Nephron progenitor cell (in vitro differentiated cells): Measurements from ENCODE around the gene RAP1GDS1.
"Not testable (repeated sequence)": the region's sequence is repeated elsewhere in the genome, so short reads cannot be mapped to it uniquely, and the experiment has no call there.

Source experiments
- DNase-seq: peaks from one replicate; pipeline ENCODE4 v3.0.0; 2021
- H3K27ac Mint-ChIP-seq: 2 replicates; pipeline ENCODE4 v1.8.0; 2021; ENCODE audit warnings: mild to moderate bottlenecking, moderate library complexity, mixed read lengths
- H3K27me3 Mint-ChIP-seq: 2 replicates; pipeline ENCODE4 v1.8.0; 2021; ENCODE audit warnings: mild to moderate bottlenecking, low read depth, mixed read lengths; ENCODE audit not compliant: poor library complexity
- H3K36me3 Mint-ChIP-seq: 2 replicates; pipeline ENCODE4 v1.8.0; 2021; ENCODE audit warnings: low read depth, mixed read lengths
- H3K4me1 Mint-ChIP-seq: 2 replicates; pipeline ENCODE4 v1.8.0; 2021; ENCODE audit warnings: mixed read lengths
- H3K4me3 Mint-ChIP-seq: 2 replicates; pipeline ENCODE4 v1.8.0; 2021; ENCODE audit warnings: mild to moderate bottlenecking, moderate library complexity, mixed read lengths
- H3K9me3 Mint-ChIP-seq: 2 replicates; pipeline ENCODE4 v1.8.0; 2021; ENCODE audit warnings: mild to moderate bottlenecking, moderate library complexity, mixed read lengths
- TF ChIP-seq, protein P1 (sequence below): fragments of 200-600 bp; sonication (generic); IDR thresholded peaks from 2 replicates; pipeline ENCODE4 v1.5.0; 2021; ENCODE audit warnings: antibody characterized with exemption

Gene RAP1GDS1

DNA sequence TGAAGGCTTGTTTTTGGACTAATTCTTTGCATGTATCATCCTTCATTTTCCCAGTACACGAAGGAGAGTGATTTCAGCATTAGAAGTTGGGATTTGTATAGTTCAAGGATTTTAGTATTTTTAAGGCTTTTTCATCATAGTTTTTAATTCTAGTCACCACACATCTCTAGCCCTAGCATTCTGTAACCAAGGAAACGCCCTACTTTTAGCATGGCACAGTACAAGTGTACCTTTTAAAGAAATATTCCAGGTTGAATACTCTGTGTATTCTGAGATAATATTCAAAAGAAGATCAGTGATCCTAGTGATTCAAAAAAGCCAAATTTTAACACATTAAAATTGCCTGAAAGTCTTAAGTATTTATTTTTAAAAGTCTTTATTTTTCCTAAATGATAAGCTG lies 150.5 kb downstream of the RAP1GDS1 start:
- TF ChIP-seq, protein P1, sequence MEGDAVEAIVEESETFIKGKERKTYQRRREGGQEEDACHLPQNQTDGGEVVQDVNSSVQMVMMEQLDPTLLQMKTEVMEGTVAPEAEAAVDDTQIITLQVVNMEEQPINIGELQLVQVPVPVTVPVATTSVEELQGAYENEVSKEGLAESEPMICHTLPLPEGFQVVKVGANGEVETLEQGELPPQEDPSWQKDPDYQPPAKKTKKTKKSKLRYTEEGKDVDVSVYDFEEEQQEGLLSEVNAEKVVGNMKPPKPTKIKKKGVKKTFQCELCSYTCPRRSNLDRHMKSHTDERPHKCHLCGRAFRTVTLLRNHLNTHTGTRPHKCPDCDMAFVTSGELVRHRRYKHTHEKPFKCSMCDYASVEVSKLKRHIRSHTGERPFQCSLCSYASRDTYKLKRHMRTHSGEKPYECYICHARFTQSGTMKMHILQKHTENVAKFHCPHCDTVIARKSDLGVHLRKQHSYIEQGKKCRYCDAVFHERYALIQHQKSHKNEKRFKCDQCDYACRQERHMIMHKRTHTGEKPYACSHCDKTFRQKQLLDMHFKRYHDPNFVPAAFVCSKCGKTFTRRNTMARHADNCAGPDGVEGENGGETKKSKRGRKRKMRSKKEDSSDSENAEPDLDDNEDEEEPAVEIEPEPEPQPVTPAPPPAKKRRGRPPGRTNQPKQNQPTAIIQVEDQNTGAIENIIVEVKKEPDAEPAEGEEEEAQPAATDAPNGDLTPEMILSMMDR = no peak
- H3K27ac Mint-ChIP-seq = no peak overlapping the region
- DNase-seq = no peak

DNA sequence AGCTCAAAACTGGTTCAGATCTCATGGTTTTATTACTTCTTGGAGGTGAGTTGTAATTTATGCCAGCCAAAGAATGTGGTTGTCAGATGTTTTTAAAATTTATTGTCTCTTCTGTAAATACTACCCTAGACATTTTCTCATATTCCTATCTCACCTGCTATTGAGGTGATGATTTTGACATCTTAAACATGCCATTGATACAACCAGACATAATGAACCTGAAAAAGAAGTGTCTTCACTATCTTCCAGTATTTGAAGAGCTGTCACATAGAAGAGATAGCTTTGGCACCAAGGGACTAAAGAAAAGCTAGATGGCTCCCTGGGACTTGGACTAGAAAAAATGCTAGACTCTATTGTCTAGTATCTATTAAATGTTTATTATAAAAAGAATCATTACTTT lies 155.7 kb downstream of the RAP1GDS1 start:
- Mint-ChIP-seq H3K27me3 (no peaks in the 10 kb centered on the region), H3K27ac (no peak overlapping the region), H3K36me3 (peaks cover 54% of the 10 kb centered on the region), H3K9me3 (peaks cover 15% of the 10 kb centered on the region), H3K4me3 (no peak overlapping the region), H3K4me1 (peaks cover 10% of the 10 kb centered on the region)
- no peak for DNase-seq
- TF ChIP-seq, protein P1 = no peak

More for the DNA sequence above, 150.5 kb downstream of the RAP1GDS1 start:
- Mint-ChIP-seq H3K4me3 (no peak overlapping the region), H3K4me1 (no peaks in the 10 kb centered on the region), H3K9me3 (peaks cover 19% of the 10 kb centered on the region), H3K36me3 (peaks cover 32% of the 10 kb centered on the region), H3K27me3 (no peaks in the 10 kb centered on the region)

DNA sequence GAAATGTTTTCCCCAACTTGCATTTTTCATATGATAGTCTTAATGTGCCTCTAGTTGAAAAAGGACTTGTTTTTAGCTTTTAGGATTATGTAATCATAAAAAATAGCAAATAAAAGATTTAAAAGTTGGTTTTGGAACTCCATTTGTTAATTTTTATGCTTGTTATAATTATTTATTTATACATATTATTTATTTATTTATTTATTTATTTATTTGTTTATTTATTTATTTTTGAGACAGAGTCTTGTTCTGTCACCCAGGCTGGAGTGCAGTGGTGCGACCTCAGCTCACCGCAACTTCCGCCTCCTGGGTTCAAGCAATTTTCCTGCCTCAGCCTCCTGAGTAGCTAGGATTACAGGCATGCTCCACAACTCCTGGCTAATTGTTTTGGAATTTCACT lies 159.0 kb downstream of the RAP1GDS1 start:
- H3K4me3 Mint-ChIP-seq, H3K27me3 Mint-ChIP-seq, H3K27ac Mint-ChIP-seq, DNase-seq: not testable (repeated sequence)
- peaks cover 24% of the 10 kb centered on the region for H3K9me3 Mint-ChIP-seq
- peaks cover 10% of the 10 kb centered on the region for H3K4me1 Mint-ChIP-seq
- H3K36me3 Mint-ChIP-seq = peaks cover 68% of the 10 kb centered on the region

DNA sequence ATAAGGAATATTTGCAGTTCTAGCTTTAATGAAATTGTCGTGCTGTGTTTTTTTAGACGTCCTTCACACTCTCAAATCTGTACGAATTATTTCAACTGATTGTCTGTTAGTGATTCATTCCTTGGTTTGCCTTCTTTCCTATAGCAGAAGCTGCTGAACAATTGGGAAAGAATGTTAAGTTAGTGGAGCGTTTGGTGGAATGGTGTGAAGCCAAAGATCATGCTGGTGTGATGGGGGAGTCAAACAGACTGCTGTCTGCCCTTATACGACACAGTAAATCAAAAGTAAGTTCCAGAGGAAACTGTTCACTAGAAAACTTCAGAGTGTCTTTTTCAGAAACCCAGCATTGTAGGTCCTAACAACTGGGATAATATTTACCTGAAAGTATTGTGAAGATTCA lies 159.9 kb downstream of the RAP1GDS1 start:
- Mint-ChIP-seq H3K36me3 (peaks cover 74% of the 10 kb centered on the region), H3K27ac (peak overlapping the region; percentile 14), H3K4me1 (peaks cover 10% of the 10 kb centered on the region), H3K9me3 (peaks cover 30% of the 10 kb centered on the region), H3K27me3 (no peaks in the 10 kb centered on the region), H3K4me3 (no peak overlapping the region)
- no peak for DNase-seq
- TF ChIP-seq, protein P1 = no peak

DNA sequence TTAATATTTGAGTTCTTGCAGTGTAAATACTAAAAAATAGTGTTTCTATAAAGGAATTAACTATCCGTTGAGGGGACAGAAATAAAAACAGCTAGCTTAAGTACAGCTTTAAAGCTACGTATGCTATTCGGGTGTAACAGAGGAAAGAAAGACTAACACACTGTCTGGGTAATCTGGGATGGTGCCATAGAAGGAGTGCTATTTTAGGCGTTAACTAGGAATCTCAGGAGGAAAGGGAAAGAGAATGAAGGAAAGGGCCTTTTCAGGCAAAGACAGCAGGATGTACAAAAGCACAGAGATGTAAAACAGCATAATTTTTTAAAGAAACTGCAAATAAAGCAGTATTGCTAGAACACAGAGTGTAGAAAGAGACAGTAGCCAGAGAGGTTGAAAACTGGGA lies 161.8 kb downstream of the RAP1GDS1 start:
- H3K4me1 Mint-ChIP-seq = peaks cover 10% of the 10 kb centered on the region
- no peak overlapping the region for H3K4me3 Mint-ChIP-seq
- no peaks in the 10 kb centered on the region for H3K27me3 Mint-ChIP-seq
- peaks cover 82% of the 10 kb centered on the region for H3K36me3 Mint-ChIP-seq
- no peak overlapping the region for H3K27ac Mint-ChIP-seq
- no peak for DNase-seq
- TF ChIP-seq, protein P1 = no peak
- peaks cover 49% of the 10 kb centered on the region for H3K9me3 Mint-ChIP-seq

DNA sequence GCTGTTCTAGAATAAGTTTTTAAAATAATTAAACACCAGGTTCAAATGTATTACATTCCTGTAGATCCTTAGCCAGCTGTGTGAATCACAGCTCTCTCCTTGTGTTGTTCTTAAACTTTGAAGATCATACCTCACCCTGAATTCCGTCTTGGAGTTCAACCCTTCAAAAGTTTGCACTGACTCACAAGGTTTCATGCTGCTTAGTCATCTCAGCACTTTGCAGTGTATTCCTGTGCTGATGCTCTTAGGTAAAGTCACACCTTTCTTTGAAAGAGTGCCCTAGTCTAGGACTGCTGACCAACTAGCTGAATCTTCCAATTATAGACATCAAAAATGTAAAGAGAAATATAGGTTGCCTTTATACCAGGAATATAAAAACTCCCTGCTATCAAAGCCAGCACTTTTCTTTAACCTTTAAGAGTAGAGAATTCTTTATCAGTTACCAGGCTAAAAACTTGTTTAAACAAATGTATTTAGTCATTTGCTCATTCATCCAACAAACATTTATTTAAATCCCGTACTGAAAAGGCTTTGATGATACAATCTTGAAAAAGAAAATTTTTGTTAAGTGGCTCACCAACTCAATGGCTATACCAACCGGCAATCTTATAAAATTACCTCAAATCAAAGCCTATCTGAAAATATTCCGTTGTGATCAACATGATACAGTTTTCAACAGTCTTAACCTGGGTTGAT lies 169.7 kb downstream of the RAP1GDS1 start:
- peaks cover 39% of the 10 kb centered on the region for H3K36me3 Mint-ChIP-seq
- H3K27ac Mint-ChIP-seq = no peak overlapping the region
- TF ChIP-seq, protein P1 = no peak
- H3K27me3 Mint-ChIP-seq = no peaks in the 10 kb centered on the region
- no peaks in the 10 kb centered on the region for H3K4me1 Mint-ChIP-seq
- H3K9me3 Mint-ChIP-seq = peaks cover 26% of the 10 kb centered on the region
- H3K4me3 Mint-ChIP-seq = no peak overlapping the region
- no peak for DNase-seq
